ENCODE data around the gene GRIA3.

Gene GRIA3

DNA sequence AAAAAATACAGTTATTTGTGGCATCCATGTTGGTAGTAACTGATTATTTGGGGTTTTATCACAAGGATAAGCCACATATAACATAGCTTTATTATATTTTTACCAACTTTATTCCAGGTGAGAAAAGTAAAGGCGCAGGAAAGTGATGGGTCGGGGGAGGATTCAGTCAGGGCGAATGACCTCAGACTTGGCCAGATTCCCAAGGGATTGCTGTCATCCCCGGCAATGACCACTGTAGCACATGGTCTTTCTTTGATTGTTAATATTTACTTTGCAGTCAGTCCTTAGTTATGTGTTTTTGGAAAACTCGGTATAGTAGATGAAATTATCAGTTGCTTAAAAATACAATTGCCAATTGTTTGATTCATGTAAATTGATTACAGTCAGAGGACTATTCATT lies 17.6 kb downstream of the GRIA3 start:
- no peak for DNase-seq

DNA sequence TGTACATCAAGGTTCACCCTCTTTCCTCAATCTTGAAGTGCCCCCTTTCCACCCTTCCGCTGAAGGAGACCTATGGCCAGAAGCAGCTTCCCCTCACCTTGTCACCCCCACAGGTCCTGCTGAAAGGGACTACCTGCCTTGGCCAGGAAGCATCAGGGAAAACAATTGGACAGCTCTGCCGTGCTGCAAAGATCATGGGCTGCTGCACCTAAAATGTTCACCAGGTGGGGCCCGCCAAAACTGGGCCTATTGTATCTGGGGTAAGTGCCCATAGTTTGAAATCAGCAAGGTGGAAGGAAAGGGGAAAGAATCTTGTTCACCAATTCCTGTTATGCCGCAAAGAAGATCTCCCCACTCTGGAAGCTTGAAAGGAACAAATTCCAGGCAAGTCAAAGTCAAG lies 18.4 kb downstream of the GRIA3 start:
- no peak for DNase-seq

DNA sequence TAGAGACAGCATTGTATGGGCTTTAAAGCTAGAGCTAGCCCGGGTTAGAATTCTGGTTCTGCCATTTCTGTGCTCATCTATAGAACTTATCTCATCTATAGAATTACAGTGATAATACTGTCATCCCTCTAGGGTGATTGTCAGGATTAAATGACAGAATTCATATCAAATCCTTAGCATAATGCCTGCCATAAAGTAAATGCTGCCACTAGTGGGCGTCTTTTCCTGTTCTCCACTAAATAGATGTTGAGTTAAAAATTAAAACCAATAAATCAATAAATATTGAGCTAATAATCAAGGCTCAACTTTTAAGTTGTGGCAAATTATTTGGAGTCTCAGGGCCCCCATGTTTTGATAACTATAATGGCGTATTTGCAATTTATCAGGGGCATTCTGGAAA lies 19.7 kb downstream of the GRIA3 start:
- DNase-seq, result no peak

DNA sequence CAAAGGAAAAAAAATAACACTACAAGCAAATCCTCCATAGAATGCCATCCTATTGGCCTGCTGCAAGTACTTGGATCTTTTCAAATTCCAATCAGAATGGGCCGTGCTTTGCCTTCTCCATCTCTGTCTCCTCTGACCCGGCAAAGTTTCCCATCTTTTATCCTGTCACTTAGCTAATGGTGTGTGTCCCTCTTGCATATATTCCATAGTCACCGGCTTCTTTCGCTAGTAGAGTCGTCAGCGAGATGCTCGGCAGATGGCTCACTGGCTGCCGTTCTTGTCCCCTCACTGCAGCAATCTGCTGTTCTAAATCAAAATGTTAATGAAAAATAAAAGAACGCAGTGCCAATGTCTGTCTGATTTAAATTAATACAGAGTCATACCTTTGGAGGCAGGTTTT lies 22.1 kb downstream of the GRIA3 start:
- no peak for DNase-seq

DNA sequence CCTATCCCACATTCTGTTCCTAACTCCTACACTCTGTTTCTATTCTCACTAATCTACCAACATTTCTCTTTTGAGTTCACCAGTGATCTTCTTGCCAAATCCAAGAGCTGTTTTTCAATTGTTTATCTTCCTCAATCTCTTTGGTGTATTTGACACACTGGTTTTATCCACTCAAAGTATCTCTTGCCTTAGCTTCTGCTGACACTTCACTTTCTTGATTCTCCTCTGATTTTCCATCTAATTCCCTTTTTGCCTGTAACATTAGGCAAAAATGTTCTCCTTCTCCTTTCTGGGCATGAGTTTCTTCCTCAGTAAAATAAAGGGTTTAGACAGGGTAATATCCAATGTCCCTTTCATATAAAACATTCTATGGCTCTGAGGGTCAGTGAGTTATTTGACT lies 26.2 kb downstream of the GRIA3 start:
- DNase-seq, result no peak

DNA sequence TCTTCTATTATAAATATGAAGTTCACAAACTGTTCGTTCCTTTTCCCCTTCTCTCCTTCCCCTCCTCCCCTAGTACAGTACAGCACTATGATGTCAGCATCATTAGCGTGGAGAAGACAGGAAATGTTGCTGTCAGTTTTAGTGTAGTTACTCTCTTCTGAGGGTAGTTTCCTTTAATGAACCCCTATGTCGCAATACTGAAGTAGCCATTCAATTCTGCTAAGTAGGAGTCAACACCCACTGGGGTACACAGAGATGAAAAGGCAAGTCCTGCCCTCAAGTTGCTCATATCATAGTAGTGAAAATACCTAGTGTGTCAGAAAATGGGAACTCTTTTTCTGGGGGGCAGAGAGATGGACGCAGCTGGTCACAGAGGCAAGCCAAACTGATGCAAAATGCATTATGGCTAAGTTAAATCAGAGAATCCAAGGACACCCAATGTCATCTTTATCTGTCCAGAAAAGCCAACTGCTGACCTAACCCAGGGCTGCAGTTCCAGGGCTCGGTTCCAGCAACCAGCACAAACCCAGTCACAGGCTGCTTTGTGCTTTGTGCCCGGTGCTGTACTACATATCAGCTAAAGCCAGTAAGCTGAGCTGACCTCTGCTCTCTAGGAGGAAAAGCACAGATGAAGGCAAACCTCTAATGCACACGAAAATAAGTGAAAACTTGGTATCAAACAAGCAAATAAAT lies 31.5 kb downstream of the GRIA3 start:
- peak in 1 of 2 donors; percentile 51 for DNase-seq

DNA sequence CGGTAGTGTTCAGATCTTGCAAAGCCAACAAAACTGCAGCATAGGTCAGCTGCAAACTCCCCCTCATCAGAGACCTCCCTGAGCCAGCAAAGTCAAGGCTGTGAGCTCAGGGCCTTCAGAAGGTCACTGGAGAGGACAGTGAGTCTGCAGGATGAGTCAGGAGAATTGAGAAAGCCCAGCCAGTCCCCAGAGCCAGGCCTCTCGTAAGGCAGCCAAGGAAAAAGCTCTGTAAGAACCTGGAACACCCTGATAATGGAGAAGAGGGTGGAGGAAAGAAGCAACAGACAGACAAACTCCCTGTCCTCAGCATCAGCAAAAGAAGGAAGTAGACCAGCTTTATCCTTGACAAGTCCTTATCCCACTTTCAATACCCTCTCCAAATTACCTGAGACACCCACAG lies 33.0 kb downstream of the GRIA3 start:
- no peak for DNase-seq

DNA sequence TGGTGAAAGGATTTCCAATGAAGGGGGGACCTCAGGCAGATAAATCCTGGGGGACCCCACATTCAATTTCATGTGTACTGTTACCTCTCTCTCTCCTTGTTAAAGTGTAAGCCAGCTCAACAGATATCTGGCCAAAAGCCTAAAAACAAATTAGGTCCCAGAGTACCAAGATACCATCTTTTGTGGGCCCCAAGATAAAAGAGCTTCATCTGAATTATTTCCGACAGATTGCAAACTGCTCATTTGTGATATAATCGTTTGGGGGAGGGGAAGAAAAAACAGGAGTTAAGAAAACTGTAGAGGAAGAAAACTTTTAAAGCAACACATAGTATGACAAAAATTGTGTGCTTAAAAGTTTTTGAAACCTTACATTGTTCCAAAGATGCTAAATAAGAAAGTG lies 33.6 kb downstream of the GRIA3 start:
- DNase-seq, result no peak

DNA sequence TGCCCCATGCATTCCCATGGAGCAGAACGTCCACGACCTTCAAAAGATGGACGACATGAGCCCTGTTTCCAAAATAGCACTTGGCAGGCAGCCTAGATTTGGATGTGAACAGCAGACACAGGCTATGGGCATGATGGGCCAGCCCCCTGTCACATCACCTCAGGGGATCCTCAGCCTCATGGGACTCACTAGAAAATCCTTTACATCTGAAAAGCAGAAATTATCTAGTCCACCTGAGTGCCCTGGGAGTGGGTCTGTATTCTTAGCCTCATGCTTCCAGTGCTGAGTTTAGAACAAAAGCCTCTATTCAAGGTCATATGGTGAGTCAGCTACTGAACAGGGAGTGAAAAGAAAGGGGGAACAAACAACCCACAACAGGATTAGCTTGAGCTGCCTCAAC lies 35.8 kb downstream of the GRIA3 start:
- DNase-seq, result peak in 1 of 2 donors; percentile 5

DNA sequence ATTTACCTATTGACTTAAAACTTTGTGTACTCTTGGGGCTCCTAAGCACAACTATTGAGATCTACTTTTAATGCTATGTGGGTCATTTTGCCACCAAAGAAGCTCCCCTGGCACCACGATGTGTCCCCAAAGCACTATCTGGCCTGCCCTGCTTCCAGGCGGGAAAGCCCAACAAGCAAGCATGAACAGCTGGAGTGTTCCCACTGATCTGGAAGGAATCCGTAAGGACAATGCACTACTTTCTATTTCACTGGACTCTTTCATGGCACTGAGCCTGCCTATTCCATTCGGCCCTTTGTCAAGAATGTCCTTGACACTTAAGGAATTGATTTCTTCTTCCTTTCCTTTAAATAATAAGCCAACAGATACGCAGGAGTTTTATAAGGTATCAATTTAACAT lies 38.8 kb downstream of the GRIA3 start:
- DNase-seq, result no peak

DNA sequence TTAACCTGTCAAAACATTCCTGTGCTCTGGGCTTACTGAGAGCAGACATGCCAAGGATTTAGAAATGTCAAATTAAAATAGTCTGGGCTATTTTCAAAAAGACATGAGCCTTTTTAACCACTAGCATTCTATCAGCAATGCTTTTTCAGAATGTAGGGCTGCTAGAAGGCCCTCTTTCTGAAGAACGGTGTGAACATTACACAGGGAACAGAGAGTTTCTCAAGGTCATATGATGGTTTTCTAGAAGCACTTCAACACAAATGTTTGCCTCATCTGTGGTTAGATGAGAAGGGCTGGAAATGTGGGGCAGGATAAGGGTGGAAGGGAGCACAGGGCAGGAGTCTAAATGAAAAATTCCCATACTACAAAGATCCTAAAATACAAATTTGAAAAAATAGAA lies 39.3 kb downstream of the GRIA3 start:
- no peak for DNase-seq

DNA sequence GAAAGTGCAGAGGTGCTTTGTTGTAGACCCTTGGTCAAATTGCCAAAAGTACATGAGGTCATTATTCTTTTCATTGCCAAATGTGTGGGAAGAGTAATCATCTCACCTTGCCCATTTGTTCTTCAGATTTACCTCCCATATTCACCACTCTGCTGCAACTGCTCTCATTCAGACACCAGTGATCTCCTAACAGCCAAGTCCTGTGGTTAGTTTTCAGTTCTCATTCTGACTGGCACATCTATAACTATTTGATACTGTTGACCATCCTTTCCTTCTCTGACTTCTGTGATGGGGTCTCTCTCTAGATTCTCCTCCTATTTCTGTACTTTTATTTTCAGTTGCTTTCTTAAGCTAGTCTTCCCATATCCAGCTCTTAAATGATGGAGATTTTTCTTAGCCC lies 39.8 kb downstream of the GRIA3 start:
- no peak for DNase-seq

DNA sequence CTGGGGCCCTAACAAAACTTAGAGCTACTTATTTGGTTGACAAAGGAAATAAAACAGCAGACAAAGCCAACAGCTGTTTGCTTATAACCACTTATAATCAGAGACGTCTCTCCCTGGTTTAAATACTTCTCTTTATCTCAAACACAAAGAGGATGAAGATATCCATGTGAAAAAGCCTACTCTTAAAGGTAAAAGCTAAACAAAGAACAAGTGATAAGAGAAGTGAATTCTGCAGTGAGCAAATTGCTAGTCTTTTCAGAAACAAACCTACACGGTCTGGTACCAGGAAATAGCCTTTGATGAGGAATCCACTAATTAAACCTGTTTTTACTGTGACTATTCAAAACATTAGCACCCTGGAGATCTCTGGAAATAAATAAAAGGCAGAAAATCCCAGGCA lies 46.7 kb downstream of the GRIA3 start:
- DNase-seq, result no peak

DNA sequence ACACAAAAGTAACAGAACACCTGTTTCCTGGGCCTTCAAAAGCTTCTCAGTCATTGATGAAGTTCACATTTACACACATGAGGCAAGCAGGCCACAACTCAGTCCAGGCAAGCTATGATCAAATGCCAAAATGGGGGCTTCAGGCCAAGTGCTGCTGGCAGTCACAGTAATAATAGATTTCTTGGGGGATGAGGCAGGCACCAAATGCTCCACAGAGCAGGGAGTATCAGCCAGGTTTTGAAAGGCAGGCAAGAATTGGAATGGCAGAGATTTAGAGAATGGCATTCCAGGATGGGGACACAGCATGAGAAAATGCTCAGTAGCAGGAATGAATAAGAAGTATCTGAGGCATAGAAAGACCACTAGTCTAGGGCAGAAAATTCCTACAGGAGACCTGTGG lies 52.8 kb downstream of the GRIA3 start:
- DNase-seq, result no peak

DNA sequence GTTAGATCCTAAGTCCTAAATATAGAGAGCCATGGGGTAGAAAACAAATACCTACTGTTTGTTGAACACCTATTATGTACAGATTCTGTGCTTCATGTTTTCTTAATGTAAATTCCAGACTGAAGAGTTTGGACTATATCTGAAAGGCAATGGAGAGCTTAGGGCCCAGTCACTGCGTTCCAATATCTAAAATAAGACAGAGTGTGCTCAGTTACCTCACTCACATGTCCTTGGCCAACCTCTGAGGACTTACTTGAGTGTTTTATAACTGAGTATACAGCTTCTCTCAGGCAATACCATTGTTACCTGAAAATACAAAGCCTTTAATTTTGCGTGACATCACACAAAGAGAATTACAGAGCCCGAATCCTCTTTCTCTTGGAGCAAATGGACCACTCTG lies 53.2 kb downstream of the GRIA3 start:
- DNase-seq, result no peak

DNA sequence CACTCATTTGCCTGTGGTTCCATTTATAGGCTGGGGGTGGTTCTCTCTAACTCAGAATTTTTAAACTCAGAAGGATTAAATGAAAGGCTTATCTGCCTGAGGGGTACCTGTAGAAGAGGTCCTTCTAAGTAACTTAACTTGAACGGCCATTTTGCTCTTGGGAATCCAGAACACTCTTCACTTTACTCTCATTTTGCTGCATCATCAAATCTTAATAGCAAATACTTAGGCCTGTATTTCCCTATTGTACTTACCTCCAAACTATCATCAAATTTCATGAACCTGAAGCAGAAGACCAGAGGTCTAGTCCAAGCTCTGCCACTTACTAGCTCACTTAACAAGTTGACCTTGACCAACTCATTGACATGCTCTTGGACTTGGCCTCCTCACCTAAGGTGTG lies 70.4 kb downstream of the GRIA3 start:
- DNase-seq, result no peak

DNA sequence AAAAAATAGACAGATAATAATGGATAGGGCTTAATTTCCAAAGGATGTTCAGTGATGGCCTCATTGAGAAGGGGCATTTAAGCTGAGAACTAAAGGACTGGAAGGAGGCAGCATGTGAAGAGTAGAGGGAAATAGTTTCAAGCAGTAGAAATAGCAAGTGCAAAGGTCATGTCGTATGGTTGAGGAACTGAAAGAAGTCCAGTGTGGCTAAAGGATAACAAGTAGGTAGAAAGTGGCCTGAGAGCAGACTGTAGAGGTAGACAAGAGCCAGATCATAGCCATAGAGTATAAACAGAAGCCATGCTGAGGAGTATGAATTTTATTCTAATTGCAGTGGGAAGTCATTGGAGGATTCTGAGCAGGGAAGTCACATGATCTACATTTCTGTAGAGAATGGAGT lies 72.3 kb downstream of the GRIA3 start:
- no peak for DNase-seq

DNA sequence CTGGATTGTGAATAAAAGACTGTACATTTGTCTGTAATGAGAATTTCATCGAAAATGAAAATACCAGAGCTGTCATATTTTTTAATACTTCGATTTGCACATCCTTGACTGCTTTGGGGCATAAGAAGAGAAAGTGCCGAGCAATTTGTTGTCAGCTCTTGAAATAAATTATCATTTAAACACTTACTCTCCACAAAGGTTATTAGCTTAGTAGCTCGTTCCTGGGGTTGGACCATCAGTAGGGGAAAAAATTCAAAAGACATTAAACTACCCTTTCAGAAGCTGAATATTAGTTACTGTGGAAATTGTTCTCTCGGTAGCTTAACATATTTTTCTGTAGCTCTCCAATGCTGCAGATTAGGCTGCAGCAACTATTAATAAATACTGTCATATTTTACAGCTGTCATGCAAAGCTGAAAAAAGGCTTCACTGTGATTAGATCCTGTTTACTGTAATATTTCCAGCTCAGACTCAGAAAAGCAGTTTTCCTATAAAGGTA lies 76.9 kb downstream of the GRIA3 start:
- DNase-seq, result no peak

DNA sequence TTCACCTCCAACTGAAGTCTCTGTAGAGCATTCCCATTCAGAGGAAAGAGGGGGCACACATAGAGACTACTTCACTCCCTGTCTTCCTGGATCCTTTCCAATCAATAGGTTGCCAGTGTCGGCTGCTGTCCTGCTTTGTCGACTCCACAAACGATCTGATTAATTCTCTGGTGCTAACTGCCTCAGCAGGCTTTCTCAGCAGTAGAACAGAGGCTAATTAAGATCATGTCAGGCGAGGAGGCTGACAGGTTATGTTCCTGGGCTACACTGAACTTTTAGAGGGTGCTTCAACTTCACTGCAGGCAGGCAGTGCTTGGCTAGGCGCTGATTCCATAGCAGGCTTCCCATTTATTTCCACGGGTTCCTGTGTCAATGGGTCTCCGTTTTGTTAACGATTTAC lies 79.2 kb downstream of the GRIA3 start:
- no peak for DNase-seq

DNA sequence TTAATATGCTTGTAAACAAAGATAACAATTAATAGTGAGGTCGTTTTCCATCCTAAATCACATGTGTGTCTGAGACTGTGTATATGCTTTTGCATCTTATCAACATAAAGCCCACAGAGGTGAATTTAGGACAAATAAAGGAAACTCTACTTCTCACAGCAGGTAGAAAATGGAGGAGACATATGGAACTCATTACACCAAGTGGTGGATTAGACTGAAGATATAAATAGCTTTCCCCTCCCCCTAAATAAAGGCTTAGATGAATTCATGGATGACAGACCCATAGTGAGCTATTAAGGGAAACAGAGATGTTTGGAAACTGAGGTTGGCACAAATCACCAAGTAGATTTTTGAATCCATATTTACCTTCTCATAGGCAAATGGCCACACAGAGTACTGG lies 79.7 kb downstream of the GRIA3 start:
- no peak for DNase-seq

DNA sequence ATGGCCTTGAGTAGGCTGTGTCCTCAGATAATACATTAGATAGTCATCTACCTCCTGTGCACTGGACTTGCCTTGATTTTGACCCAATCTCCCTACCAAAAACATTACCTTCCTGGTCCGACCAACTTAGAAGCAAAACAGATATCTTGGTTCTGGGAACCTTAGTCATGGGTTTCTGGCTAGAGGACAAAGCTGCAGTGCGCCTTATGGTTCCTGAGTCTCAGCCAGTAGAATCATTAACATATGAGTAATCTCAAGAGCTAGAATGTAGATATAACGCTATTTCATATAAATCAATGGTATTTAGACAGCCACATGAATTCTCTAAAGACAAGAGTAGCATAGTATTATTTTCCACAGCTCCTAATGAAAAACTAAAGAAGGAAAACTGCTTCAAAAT lies 83.1 kb downstream of the GRIA3 start:
- no peak for DNase-seq

DNA sequence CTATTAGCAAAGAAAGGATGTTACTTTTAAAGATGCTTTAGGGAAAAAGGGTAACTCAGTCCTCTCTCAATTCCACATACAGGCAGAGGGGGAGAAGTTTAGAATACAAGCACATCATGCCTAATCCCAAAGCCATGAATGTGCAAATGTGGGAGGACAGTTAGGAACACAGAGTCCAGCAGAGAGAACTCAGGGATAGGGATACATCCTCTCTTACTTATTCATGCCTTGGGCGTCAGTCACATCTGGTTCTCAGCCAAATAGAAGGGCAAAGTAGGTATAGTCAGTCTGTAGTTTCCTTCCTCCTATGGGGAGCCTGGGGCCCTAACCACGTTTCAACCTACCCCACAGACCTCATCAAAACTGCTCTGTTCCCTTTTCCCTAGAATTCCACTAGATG lies 87.8 kb downstream of the GRIA3 start:
- DNase-seq, result no peak

DNA sequence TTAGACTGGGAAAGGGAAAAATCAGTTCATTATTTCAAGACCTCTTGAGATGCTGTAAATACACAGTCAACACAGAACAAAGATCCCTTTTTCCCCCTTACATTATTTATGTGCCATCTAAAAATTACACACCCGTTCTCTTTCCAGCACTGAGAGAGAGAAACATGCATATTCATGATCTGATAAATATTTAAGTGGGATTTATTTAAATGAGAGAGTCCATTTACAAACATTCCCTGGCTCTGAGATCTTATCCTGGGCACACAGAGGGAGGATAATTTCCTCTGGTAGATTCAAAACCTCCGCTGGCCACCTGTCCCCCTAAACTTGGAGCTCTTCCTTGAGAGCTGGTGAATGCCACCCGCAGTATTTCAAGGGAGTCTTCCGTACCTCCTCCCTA lies 88.6 kb downstream of the GRIA3 start:
- no peak for DNase-seq

DNA sequence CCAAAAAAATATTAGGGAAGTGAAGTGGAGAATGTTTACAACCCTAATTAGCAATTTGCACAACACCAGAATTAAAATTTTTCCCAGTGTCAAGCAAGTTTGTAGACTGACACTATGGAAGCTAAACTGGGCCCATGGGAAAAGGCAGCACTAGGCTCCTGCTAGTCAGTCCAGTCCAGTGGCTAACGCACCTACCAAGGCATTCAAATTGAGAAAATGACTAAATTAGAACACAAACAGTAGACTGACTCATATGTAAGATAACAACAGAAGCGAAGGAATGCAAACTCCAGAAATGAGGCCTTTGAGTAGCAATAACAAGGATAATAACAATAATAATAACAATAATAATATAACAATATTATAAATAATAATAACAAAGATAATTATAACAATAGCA lies 90.7 kb downstream of the GRIA3 start:
- no peak for DNase-seq

DNA sequence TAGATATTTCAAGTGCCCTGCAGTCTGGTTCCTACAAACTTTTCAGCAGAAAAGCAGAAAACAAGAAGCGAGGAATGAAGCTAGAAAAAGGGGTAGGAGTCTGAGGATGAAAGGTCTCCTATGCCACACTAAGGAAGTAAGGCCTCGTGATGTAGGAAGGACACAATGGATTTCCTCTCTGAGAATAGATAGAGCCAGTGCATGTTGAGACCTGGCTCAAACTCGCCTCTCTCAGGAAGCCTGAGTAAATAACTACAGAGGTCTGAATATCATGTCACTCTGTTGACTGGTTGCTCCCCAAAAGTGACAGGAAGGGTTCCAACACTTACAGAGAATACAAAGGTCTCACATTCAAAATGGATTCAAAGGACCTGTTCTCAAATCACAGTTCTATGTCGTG lies 93.3 kb downstream of the GRIA3 start:
- DNase-seq, result no peak

DNA sequence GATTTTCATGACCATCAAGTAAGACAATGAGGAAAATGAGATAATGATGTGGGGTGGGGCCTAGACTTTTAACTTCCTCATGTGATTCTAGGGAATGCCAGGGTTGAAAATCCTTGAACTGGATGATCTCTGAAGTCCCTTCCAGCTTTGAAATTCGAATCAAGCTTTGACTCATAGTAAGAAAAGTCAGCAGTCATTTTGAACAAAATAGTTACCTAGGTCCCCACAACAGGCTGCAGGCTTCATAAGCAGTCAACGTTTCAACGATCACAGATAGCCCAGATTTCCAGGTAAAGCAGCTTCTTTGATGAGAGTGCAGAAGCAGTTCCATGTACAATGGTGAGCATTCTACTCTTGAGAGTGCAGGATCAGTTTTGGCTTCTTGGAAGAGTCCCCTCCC lies 93.7 kb downstream of the GRIA3 start:
- DNase-seq, result no peak

All from hippocampal formation (tissue), 2 donors.